GM18499 (cell line): ENCODE measurements around the gene ZDHHC13.
"Not testable (repeated sequence)": the region's sequence is repeated elsewhere in the genome, so short reads cannot be mapped to it uniquely, and the experiment has no call there.

ENCODE experiments used
- ATAC-seq: cut with Tn5 transposase; IDR thresholded peaks from one replicate; pipeline ENCODE4 v1.9.1; 2021; ENCODE audit warnings: moderate number of reproducible peaks; ENCODE audit not compliant: insufficient read depth, unreplicated experiment

The ZDHHC13 gene

DNA sequence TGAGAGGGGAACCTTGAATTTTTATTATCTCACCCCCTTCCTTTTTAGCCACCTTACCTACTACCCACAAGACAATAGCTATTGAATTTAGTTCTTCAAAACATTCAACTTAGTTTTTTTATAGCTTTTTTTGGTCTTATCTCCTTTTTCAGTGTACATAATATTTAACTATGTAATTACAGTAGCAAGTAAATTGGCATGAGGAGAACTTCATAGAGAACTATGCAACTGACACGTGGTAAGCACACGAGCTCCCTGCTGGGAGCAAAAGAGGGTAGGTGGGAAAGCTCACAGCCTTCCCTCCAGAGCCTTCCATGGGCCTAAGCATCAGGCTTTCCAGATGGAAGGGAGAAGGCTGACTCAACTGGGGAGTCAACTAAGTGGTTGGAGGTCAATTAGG lies 22.1 kb upstream of the ZDHHC13 start:
- no peak for ATAC-seq

DNA sequence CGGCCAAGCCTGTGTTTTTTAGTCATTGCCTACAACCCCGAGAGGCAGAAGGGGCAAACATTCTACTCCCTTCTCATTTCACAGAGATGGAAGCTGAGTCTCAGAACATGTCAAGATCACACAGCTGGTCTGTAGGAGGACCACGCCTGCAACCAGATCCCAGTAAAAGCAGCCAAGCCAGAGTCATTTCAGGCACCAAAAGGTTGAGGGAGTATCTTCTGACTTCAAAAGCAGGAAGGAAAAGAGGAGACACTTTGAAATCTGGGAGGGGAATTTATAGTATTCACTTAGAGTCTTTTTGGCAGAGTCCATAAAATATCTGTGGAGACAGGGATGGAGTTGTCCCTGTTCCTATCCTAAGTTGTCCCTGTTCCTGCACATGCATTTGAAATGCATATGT lies 17.9 kb upstream of the ZDHHC13 start:
- no peak for ATAC-seq

GRCh38 chr11:19100885-19101284 lies 16.1 kb upstream of the ZDHHC13 start:
- no peak for ATAC-seq

DNA sequence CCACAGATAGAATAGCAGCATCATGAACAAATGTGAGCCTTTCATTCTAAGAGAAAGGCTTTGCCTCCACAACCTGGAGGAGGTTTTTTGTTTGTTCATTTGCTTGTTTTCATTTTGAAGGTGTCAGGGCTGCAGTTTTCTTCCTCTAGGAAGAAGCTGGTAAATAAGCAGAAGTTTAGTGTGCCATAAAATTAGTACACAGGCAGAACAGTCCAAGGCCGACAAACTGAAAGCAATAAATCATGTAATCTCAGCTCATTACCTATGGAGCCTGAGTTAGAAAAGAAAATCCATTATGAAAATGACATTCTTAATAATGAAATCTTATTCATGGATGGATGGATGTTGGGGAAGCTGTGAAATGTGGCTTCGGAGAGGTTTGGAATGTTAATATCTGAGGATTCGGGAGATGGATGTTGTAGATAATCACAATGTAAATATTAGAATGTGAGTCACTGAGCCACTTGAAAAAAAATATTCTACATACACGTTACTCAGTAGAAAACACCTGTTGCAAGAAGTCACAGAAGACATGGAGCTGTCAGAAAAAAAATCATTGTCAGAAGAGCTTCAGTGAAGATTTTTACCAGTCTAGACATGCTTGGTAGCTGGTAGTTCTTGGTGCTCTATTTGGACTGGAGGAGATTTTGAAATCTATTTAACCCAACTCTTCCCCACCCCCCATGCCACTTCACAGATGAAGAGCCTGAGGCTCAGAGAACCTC lies 15.0 kb upstream of the ZDHHC13 start:
- ATAC-seq, result no peak

GRCh38 chr11:19102521-19102900 lies 14.5 kb upstream of the ZDHHC13 start:
- ATAC-seq, result no peak

DNA sequence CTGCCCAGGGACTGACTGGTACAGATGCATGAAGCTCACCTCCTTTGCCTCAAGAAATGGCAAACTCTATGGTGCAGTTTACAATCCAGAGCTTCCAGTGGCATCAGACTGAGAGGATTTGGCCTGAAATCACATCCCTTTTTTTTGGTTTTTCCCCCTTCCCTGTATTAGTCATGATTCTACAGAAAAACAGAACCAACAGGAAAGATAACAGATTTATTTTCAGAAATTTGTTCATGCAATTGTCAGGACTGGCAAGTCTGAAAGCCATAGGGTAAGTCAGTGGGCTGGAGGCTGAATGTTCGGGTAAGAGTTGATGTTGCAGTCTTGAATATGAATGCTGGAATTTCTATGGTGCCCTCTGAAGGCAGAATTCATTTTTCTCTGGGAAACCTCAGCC lies 12.0 kb upstream of the ZDHHC13 start:
- ATAC-seq, result no peak

DNA sequence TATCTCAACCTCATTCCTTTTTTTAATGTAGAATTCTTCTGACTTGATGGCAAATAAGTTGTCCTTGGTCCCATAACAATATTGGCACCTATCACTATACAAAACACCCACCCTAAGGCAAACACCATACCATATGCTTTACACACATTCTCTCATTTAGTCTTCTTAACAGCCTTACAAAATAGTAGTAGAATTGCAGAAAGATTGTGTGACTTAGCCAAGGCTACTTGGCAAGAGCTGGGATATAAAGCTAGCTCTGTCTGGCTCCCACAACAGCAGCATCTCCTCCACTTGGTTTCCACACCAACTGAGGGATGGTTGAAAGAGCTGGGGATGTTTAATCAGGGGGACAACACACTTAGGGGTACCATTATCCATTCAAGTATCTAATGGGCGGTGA lies 9.8 kb upstream of the ZDHHC13 start:
- no peak for ATAC-seq

- ATAC-seq, result no peak
These were observed 6.7 kb upstream of the ZDHHC13 start for GRCh38 chr11:19110295-19110694.

DNA sequence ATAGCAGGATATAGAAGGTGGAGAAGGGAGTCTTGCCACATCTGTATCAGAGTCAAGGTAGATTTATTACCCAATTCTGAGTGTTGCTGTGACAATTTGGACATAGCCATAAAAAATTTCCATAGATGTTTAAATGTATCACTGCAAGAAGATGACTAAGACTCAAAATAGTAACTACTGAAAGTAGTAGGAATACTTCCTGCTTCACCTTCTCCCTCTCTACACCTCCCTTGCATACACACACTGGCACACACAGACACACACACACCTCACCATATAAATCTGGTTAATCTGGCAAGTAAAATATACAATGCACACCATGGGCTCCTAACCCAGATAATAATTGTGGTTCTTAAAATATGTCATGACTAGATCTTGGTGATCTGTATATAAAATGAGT lies 5.2 kb upstream of the ZDHHC13 start:
- no peak for ATAC-seq

DNA sequence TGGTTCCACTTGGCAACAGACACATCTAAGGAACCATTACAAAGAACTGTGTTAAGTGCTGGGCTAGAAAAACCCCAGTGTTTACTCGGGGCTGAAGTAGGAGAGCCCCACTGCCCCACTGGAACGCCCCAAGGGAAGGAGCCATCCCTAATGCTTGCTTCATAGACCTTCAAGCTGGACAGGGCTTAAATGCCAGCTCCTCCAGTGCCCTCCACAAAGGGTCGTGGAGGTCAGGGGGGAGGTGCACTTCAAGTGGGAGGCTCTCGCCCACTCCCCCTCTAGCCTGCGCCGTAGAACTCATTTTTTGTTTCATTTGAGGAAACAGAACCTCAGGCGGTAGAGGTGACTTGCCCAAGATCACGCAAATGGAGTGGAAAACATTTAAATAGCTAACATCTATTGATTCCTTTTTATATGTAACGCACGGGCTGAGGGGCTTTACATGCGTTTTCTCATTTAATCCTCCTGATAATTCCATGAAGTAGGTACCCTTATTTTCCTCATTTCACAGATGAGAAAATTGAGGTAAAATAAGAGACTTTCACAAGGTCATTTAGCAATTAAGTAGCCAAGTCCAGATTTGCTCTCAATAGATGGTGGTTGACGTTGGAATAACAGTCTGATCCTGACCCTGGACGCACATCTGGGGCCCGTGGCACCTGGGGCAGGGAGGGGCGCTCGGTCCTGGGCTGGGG lies 545 bp upstream of the ZDHHC13 start:
- no peak for ATAC-seq

- no peak for ATAC-seq
These were observed 761 bp downstream of the ZDHHC13 start for GRCh38 chr11:19117760-19118097.

DNA sequence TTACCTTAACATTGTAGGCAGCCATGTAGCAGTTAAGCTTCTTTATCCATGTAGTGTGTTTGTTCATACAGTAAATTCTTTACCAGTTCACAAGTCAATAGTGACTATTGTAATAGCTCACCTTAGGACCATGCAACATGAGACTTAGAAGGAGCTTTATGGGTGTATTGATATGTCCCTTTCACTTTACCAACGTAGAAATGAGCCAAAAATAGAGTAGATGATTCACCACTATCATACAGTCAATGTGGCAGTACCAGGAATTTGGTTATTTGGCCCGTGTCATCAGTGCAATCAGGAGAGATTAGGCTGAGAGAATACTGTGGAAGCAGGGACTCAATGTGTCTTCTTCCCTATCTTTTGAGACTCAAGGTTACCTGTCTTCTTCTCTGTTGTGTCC lies 4.7 kb downstream of the ZDHHC13 start:
- ATAC-seq, result no peak

GRCh38 chr11:19122960-19123615 lies 6.1 kb downstream of the ZDHHC13 start:
- no peak for ATAC-seq

DNA sequence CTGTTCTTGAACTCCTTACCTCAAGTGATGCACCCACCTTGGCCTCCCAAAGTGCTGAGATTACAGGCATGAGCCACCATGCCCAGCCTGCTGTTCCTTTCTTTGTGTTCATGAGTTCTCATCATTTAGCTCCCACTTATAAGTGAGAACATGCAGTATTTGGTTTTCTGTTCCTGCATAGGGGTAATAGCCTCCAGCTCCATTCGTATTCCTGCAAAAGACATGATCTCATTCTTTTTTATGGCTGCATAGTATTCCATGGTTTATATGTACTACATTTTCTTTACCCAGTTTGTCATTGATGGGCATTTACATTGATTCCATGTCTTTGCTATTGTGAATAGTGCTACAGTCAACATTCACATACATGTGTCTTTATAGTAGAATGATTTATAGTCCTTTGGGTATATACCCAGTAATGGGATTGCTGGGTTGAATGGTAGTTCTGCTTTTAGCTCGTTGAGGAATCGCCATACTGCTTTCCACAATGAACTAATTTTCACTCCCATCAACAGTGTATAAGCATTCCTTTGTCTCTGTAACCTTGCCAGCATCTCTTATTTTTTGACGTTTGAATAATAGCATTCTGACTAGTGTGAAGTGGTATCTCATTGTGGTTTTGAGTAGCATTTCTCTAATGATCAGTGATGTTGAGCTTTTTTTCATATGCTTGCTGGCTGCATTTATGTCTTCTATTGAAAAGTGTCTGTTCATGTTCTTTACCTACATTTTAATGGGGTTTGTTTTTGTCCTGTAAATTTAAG lies 9.8 kb downstream of the ZDHHC13 start:
- ATAC-seq, result not testable (repeated sequence)

GRCh38 chr11:19134004-19134403 lies 17.0 kb downstream of the ZDHHC13 start:
- ATAC-seq, result no peak

DNA sequence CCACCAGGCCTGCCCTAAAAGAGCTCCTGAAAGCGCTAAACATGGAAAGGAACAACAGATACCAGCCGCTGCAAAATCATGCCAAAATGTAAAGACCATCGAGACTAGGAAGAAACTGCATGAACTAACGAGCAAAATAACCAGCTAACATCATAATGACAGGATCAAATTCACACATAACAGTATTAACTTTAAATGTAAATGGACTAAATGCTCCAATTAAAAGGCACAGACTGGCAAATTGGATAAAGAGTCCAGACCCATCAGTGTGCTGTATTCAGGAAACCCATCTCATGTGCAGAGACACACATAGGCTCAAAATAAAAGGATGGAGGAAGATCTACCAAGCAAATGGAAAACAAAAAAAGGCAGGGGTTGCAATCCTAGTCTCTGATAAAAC lies 19.9 kb downstream of the ZDHHC13 start:
- ATAC-seq, result not testable (repeated sequence)

GRCh38 chr11:19145319-19145718 lies 28.4 kb downstream of the ZDHHC13 start:
- no peak for ATAC-seq

GRCh38 chr11:19156892-19157291 lies 39.9 kb downstream of the ZDHHC13 start:
- no peak for ATAC-seq

GRCh38 chr11:19160847-19161246 lies 43.9 kb downstream of the ZDHHC13 start:
- ATAC-seq, result no peak

DNA sequence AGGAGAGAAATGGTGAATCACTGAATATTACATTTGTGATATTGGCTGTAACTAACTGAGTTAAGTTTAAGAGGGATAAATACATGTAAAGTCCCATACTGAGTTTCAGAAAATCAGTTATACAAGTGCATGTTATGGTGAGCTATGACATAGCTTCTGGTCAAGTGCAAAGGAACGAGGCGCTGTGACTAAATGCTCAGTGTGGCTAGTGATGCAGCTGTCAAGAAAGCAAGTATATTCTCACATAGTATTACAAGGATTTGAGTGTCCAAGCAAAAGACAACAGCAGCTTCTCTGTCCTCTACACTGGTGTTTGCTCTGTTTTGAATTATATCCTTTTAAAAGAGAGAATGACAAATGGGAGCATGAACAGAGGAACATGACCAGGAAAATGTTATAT lies 44.7 kb downstream of the ZDHHC13 start:
- ATAC-seq, result no peak

- ATAC-seq, result no peak
These were observed 46.1 kb downstream of the ZDHHC13 start for GRCh38 chr11:19162951-19163505.
